HG03159 (cell line): ENCODE data around the gene CTAG1A.
"Not testable (repeated sequence)": the region's sequence is repeated elsewhere in the genome, so short reads cannot be mapped to it uniquely, and the experiment has no call there.

Experiments
- ATAC-seq: cut with Tn5 transposase; IDR thresholded peaks from one replicate; pipeline ENCODE4 v1.9.1; 2021; ENCODE audit warnings: mild to moderate bottlenecking, moderate library complexity; ENCODE audit not compliant: unreplicated experiment

Gene CTAG1A

GRCh38 chrX:154570361-154570760 lies 14.6 kb upstream of the CTAG1A start:
- not testable (repeated sequence) for ATAC-seq

- ATAC-seq: not testable (repeated sequence)
Measured at GRCh38 chrX:154573061-154573460, 11.9 kb upstream of the CTAG1A start.

- ATAC-seq: not testable (repeated sequence)
Measured at GRCh38 chrX:154575076-154575475, 9.9 kb upstream of the CTAG1A start.

- ATAC-seq: not testable (repeated sequence)
Measured at GRCh38 chrX:154582994-154583393, 1.9 kb upstream of the CTAG1A start.

GRCh38 chrX:154590415-154590814 lies 5.5 kb downstream of the CTAG1A start:
- not testable (repeated sequence) for ATAC-seq

- no peak for ATAC-seq
Measured at GRCh38 chrX:154592505-154592904, 7.6 kb downstream of the CTAG1A start.

- no peak for ATAC-seq
Measured at GRCh38 chrX:154593201-154593600, 8.3 kb downstream of the CTAG1A start.

- ATAC-seq: no peak
Measured at GRCh38 chrX:154594491-154594890, 9.6 kb downstream of the CTAG1A start.

- ATAC-seq: no peak
Measured at GRCh38 chrX:154595559-154596249, 10.8 kb downstream of the CTAG1A start.

- ATAC-seq: no peak
Measured at GRCh38 chrX:154596290-154596929, 11.5 kb downstream of the CTAG1A start.

- ATAC-seq: no peak
Measured at GRCh38 chrX:154597221-154597620, 12.3 kb downstream of the CTAG1A start.

- no peak for ATAC-seq
Measured at GRCh38 chrX:154598656-154599055, 13.7 kb downstream of the CTAG1A start.

- ATAC-seq: no peak
Measured at GRCh38 chrX:154599531-154599930, 14.6 kb downstream of the CTAG1A start.

GRCh38 chrX:154600759-154601374 lies 15.9 kb downstream of the CTAG1A start:
- ATAC-seq: no peak

- ATAC-seq: no peak
Measured at GRCh38 chrX:154602226-154602625, 17.3 kb downstream of the CTAG1A start.

GRCh38 chrX:154602766-154603437 lies 18.0 kb downstream of the CTAG1A start:
- ATAC-seq: no peak

GRCh38 chrX:154603438-154604430 lies 18.8 kb downstream of the CTAG1A start:
- ATAC-seq: no peak

GRCh38 chrX:154605566-154605965 lies 20.6 kb downstream of the CTAG1A start:
- no peak for ATAC-seq

- ATAC-seq: no peak
Measured at GRCh38 chrX:154607370-154607769, 22.4 kb downstream of the CTAG1A start.

GRCh38 chrX:154607976-154608375 lies 23.0 kb downstream of the CTAG1A start:
- ATAC-seq: not testable (repeated sequence)
